Suprapubic skin (tissue), 4 donors: ENCODE measurements around the gene SPIRE2. TPM values are rescaled to one million over a fixed set of nuclear protein-coding genes. Genes with fewer than 3 reads are reported as not detected.
A peak's percentile ranks its signal among the peaks of the same experiment; 100 is the strongest.
"Not testable (repeated sequence)": the region's sequence is repeated elsewhere in the genome, so short reads cannot be mapped to it uniquely, and the experiment has no call there.

Experiments
- DNase-seq, 2 donors: peaks; one replicate each; pipeline ENCODE4 v3.0.0-alpha.2; 2019; ENCODE audit warnings: low spot score in 2 of 2
- H3K27ac ChIP-seq: fragments of 200-600 bp; sonication (generic); one replicate; pipeline ENCODE4 v1.5.1; 2019
- H3K27me3 ChIP-seq: fragments of 200-600 bp; sonication (generic); one replicate; pipeline ENCODE4 v1.5.1; 2019
- H3K36me3 ChIP-seq: fragments of 200-600 bp; sonication (generic); one replicate; pipeline ENCODE4 v1.5.1; 2019
- H3K4me1 ChIP-seq: fragments of 200-600 bp; sonication (generic); one replicate; pipeline ENCODE4 v1.5.1; 2019
- H3K4me3 ChIP-seq: fragments of 200-600 bp; sonication (generic); one replicate; pipeline ENCODE4 v1.5.1; 2019; ENCODE audit warnings: mild to moderate bottlenecking
- H3K9me3 ChIP-seq: fragments of 200-600 bp; sonication (generic); one replicate; pipeline ENCODE4 v1.5.1; 2019
- EP300 ChIP-seq: sonication (generic); formaldehyde crosslinking; IDR thresholded peaks from one replicate; pipeline ENCODE4 v1.6.1; 2017; ENCODE audit warnings: antibody characterized with exemption
- POLR2A ChIP-seq, 2 donors: fragments of 450-650 bp; IDR thresholded peaks; one replicate each; pipeline ENCODE4 v1.6.1; 2017; ENCODE audit warnings: antibody characterized with exemption in 2 of 2, mild to moderate bottlenecking in 2 of 2, moderate library complexity in 2 of 2
- POLR2AphosphoS5 ChIP-seq, 3 donors: sonication (generic); formaldehyde crosslinking; IDR thresholded peaks; one replicate each; pipeline ENCODE4 v1.6.1; 2017; ENCODE audit warnings: antibody characterized with exemption in 3 of 3
- WGBS: methylation state at CpG from one replicate; pipeline ENCODE4 v1.1.5; 2018; 5-methylcytosine and 5-hydroxymethylcytosine counted together
- total RNA-seq, 4 donors: library from RNA; depleted of rRNA; stranded (reverse); fragments of >200 nt; gene quantifications; one replicate each; pipeline ENCODE4 v1.1.0, GENCODE V29; 2016
- TF ChIP-seq, protein P1 (sequence below), 2 donors: fragments of 200-600 bp in 1 of 2; fragments of 450-650 bp in 1 of 2; sonication (generic) in 1 of 2; IDR thresholded peaks; one replicate each; pipeline ENCODE4 v1.5.1; 2016 to 2019; ENCODE audit warnings: antibody characterized with exemption in 2 of 2, mild to moderate bottlenecking in 1 of 2, moderate library complexity in 1 of 2

Gene SPIRE2
- total RNA-seq, 4 donors from 2014 or later: 4.5 to 6.6 (median 5.5) TPM

GRCh38 chr16:89815639-89816348, 12.5 kb upstream of the SPIRE2 start:
- Histone ChIP-seq H3K36me3 (no peaks in the 10 kb centered on the region), H3K27ac (no peak overlapping the region), H3K4me1 (peaks cover 15% of the 10 kb centered on the region), H3K9me3 (no peaks in the 10 kb centered on the region), H3K4me3 (peak overlapping the region; percentile 86), H3K27me3 (no peaks in the 10 kb centered on the region)
- TF ChIP-seq POLR2AphosphoS5 (IDR thresholded peaks at IDR 0.05) (no peak), EP300 (no peak), POLR2A (IDR thresholded peaks at IDR 0.05) (no peak)
- TF ChIP-seq, protein P1, sequence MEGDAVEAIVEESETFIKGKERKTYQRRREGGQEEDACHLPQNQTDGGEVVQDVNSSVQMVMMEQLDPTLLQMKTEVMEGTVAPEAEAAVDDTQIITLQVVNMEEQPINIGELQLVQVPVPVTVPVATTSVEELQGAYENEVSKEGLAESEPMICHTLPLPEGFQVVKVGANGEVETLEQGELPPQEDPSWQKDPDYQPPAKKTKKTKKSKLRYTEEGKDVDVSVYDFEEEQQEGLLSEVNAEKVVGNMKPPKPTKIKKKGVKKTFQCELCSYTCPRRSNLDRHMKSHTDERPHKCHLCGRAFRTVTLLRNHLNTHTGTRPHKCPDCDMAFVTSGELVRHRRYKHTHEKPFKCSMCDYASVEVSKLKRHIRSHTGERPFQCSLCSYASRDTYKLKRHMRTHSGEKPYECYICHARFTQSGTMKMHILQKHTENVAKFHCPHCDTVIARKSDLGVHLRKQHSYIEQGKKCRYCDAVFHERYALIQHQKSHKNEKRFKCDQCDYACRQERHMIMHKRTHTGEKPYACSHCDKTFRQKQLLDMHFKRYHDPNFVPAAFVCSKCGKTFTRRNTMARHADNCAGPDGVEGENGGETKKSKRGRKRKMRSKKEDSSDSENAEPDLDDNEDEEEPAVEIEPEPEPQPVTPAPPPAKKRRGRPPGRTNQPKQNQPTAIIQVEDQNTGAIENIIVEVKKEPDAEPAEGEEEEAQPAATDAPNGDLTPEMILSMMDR (IDR thresholded peaks at IDR 0.05): no peak
- DNase-seq: no peak
- 11% methylated on average over 32 of the region's 65 CpGs for WGBS

GRCh38 chr16:89818851-89819403, 9.3 kb upstream of the SPIRE2 start:
- not testable (repeated sequence) for H3K27ac ChIP-seq, H3K9me3 ChIP-seq, H3K36me3 ChIP-seq, DNase-seq, H3K27me3 ChIP-seq, H3K4me3 ChIP-seq
- H3K4me1 ChIP-seq: peaks cover 15% of the 10 kb centered on the region
- 85% methylated on average over 14 of the region's 14 CpGs for WGBS

GRCh38 chr16:89819448-89819847, 8.8 kb upstream of the SPIRE2 start:
- not testable (repeated sequence) for H3K4me3 ChIP-seq, DNase-seq, H3K27me3 ChIP-seq, H3K27ac ChIP-seq, H3K9me3 ChIP-seq, H3K36me3 ChIP-seq
- WGBS: 98% methylated on average over 8 of the region's 8 CpGs
- peaks cover 15% of the 10 kb centered on the region for H3K4me1 ChIP-seq

- H3K4me1 ChIP-seq: peaks cover 7% of the 10 kb centered on the region
- H3K27me3 ChIP-seq: no peaks in the 10 kb centered on the region
- no peak overlapping the region for H3K4me3 ChIP-seq
- H3K36me3 ChIP-seq: no peaks in the 10 kb centered on the region
- 94% methylated on average over 23 of the region's 23 CpGs for WGBS
- no peaks in the 10 kb centered on the region for H3K9me3 ChIP-seq
- no peak overlapping the region for H3K27ac ChIP-seq
- no peak for TF ChIP-seq POLR2AphosphoS5 (IDR thresholded peaks at IDR 0.05)
- no peak for TF ChIP-seq POLR2A (IDR thresholded peaks at IDR 0.05)
- no peak for TF ChIP-seq EP300
- TF ChIP-seq, protein P1 (IDR thresholded peaks at IDR 0.05): no peak
- no peak for DNase-seq
Measured at GRCh38 chr16:89821438-89822187, 6.7 kb upstream of the SPIRE2 start.

- no peaks in the 10 kb centered on the region for H3K36me3 ChIP-seq
- TF ChIP-seq EP300 (no peak), POLR2AphosphoS5 (IDR thresholded peaks at IDR 0.05) (no peak), POLR2A (IDR thresholded peaks at IDR 0.05) (no peak)
- TF ChIP-seq, protein P1 (IDR thresholded peaks at IDR 0.05): no peak
- H3K4me3 ChIP-seq: no peak overlapping the region
- H3K27ac ChIP-seq: no peak overlapping the region
- no peaks in the 10 kb centered on the region for H3K27me3 ChIP-seq
- H3K4me1 ChIP-seq: peaks cover 6% of the 10 kb centered on the region
- no peaks in the 10 kb centered on the region for H3K9me3 ChIP-seq
- 82% methylated on average over 16 of the region's 19 CpGs for WGBS
- DNase-seq: no peak
Measured at GRCh38 chr16:89822188-89823086, 5.8 kb upstream of the SPIRE2 start.
